ENCODE measurements around the gene CDH13. TPM values are rescaled to one million over a fixed set of nuclear protein-coding genes. Genes with fewer than 3 reads are reported as not detected.

CDH13 gene
- total RNA-seq, 1 donor from 2014 or later = 2.3 TPM

DNA sequence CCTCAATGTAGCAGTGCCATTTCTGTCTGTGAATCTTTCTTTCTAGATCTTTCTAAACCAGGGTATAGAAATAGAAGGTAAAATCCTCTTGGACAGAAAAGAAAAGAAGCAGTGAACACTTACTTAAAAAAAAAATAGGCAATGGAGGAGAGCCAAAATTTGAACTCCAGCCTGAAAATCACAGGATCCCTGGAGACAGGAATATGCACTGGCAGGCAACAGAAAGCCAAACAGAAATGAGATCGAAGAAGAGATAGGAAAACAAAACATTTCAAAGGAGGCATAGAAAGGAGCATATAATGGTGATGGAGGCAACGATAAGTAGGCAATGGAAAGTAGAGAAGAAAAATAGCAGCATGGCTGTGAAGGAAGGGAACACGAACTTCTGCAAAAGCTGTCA is 927.3 kb downstream of the CDH13 start:
- no peak for DNase-seq (ENCODE audit: low spot score)
- Mint-ChIP-seq H3K27me3 (ENCODE audit: unreplicated experiment) (peaks cover 3% of the 10 kb centered on the region), H3K36me3 (ENCODE audit: low read depth, unreplicated experiment) (no peaks in the 10 kb centered on the region), H3K4me1 (ENCODE audit: unreplicated experiment) (no peaks in the 10 kb centered on the region), H3K4me3 (ENCODE audit: unreplicated experiment) (no peak overlapping the region), H3K9me3 (ENCODE audit: unreplicated experiment) (no peaks in the 10 kb centered on the region), H3K27ac (ENCODE audit: unreplicated experiment) (no peak overlapping the region)
- TF ChIP-seq, protein P1, sequence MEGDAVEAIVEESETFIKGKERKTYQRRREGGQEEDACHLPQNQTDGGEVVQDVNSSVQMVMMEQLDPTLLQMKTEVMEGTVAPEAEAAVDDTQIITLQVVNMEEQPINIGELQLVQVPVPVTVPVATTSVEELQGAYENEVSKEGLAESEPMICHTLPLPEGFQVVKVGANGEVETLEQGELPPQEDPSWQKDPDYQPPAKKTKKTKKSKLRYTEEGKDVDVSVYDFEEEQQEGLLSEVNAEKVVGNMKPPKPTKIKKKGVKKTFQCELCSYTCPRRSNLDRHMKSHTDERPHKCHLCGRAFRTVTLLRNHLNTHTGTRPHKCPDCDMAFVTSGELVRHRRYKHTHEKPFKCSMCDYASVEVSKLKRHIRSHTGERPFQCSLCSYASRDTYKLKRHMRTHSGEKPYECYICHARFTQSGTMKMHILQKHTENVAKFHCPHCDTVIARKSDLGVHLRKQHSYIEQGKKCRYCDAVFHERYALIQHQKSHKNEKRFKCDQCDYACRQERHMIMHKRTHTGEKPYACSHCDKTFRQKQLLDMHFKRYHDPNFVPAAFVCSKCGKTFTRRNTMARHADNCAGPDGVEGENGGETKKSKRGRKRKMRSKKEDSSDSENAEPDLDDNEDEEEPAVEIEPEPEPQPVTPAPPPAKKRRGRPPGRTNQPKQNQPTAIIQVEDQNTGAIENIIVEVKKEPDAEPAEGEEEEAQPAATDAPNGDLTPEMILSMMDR (IDR thresholded peaks at IDR 0.05; ENCODE audit: unreplicated experiment) = no peak

DNA sequence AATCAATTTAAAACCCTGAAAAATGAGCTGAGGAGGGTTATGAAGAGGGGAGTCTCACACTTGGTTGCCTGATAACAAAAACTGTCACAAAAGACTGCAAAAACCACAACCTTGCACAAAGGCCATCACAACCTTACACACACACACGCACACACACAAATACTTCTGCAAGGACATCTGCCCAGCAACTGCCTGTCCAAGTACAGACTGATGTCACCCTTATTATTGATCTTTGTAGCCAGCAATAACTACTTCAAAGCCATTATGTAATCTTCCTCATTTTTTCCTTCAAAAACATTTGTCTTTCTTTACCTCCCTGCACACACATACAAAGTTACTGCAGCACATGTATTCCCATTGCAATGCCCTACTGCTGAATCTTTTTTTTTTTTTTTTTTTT is 927.8 kb downstream of the CDH13 start:
- Mint-ChIP-seq H3K27me3 (ENCODE audit: unreplicated experiment) (peaks cover 1% of the 10 kb centered on the region), H3K4me3 (ENCODE audit: unreplicated experiment) (no peak overlapping the region), H3K36me3 (ENCODE audit: low read depth, unreplicated experiment) (no peaks in the 10 kb centered on the region), H3K9me3 (ENCODE audit: unreplicated experiment) (no peaks in the 10 kb centered on the region), H3K27ac (ENCODE audit: unreplicated experiment) (no peak overlapping the region), H3K4me1 (ENCODE audit: unreplicated experiment) (no peaks in the 10 kb centered on the region)
- TF ChIP-seq, protein P1 (IDR thresholded peaks at IDR 0.05; ENCODE audit: unreplicated experiment) = no peak
- DNase-seq (ENCODE audit: low spot score) = no peak

DNA sequence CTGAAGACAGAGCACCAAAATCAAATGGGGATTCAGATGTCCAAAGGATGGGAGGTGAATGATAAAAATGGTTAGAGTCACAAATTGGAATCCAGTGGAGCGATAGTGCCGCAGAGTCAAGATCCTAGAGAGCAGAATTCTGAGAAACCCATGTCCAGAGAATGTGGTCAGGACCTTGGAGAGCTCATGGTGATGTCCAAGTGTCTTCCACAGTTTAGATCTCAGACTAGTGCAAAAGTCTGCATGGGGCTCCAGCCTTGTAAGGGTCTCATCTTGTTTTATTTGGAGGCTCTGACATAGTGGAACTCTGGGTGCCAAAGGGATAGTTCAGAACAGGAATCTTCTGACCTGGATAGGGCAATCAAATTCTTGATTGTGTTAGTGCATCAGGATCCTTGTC is 935.1 kb downstream of the CDH13 start:
- no peaks in the 10 kb centered on the region for H3K36me3 Mint-ChIP-seq (ENCODE audit: low read depth, unreplicated experiment)
- no peaks in the 10 kb centered on the region for H3K4me1 Mint-ChIP-seq (ENCODE audit: unreplicated experiment)
- DNase-seq (ENCODE audit: low spot score) = peak; percentile 41
- H3K9me3 Mint-ChIP-seq (ENCODE audit: unreplicated experiment) = no peaks in the 10 kb centered on the region
- H3K4me3 Mint-ChIP-seq (ENCODE audit: unreplicated experiment) = no peak overlapping the region
- peaks cover 4% of the 10 kb centered on the region for H3K27me3 Mint-ChIP-seq (ENCODE audit: unreplicated experiment)
- TF ChIP-seq, protein P1 (IDR thresholded peaks at IDR 0.05; ENCODE audit: unreplicated experiment) = no peak
- no peak overlapping the region for H3K27ac Mint-ChIP-seq (ENCODE audit: unreplicated experiment)

DNA sequence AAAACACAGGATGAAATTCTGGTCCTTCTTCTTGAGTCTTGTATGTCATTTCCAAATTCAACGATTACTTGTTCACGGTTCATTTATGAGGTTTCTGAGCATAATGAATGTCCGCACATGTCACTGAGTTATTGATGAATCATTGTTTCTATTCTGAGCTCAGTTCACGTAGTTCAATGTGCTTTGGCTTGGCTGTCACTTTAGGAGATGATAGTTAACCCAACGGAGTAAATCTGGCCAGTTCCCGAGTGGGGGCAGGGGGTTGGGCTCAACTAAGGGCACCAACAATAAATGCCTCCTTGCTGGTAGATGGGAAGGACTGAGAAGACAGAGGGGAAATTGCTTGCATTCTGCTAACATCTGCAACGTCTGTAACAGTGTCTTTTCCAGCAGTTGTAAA is 941.6 kb downstream of the CDH13 start:
- Mint-ChIP-seq H3K9me3 (ENCODE audit: unreplicated experiment) (no peaks in the 10 kb centered on the region), H3K36me3 (ENCODE audit: low read depth, unreplicated experiment) (no peaks in the 10 kb centered on the region), H3K4me3 (ENCODE audit: unreplicated experiment) (no peak overlapping the region), H3K27me3 (ENCODE audit: unreplicated experiment) (peaks cover 7% of the 10 kb centered on the region), H3K27ac (ENCODE audit: unreplicated experiment) (no peak overlapping the region), H3K4me1 (ENCODE audit: unreplicated experiment) (peaks cover 10% of the 10 kb centered on the region)
- TF ChIP-seq, protein P1 (IDR thresholded peaks at IDR 0.05; ENCODE audit: unreplicated experiment) = no peak
- no peak for DNase-seq (ENCODE audit: low spot score)

DNA sequence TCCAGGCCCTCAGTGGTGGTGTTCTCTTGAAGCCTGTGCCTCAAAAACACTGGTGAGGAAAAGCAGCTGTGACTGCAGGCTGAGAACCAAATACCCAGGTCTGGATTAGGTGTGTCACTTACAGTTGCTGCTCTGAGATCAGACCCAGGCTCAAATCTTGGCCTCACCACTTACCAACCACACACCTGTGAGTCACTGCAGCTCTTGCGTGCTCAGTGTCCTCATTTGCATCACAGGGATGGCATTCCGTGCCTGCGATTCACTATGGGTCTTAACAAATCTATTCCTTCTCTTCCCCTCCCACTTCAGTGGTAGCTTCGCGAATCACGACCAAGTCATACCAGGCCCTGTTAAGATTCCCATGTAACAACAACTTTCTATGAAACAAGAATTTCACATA is 947.6 kb downstream of the CDH13 start:
- Mint-ChIP-seq H3K9me3 (ENCODE audit: unreplicated experiment) (no peaks in the 10 kb centered on the region), H3K4me3 (ENCODE audit: unreplicated experiment) (no peak overlapping the region), H3K27ac (ENCODE audit: unreplicated experiment) (no peak overlapping the region)

More for the DNA sequence above, 947.6 kb downstream of the CDH13 start:
- Mint-ChIP-seq H3K27me3 (ENCODE audit: unreplicated experiment) (peaks cover 1% of the 10 kb centered on the region), H3K36me3 (ENCODE audit: low read depth, unreplicated experiment) (no peaks in the 10 kb centered on the region), H3K4me1 (ENCODE audit: unreplicated experiment) (peaks cover 5% of the 10 kb centered on the region)
- no peak for DNase-seq (ENCODE audit: low spot score)
- TF ChIP-seq, protein P1 (IDR thresholded peaks at IDR 0.05; ENCODE audit: unreplicated experiment) = no peak

Data from endothelial cell (in vitro differentiated cells).